ENCODE results near the gene KYAT1.
"Not testable (repeated sequence)": the region's sequence is repeated elsewhere in the genome, so short reads cannot be mapped to it uniquely, and the experiment has no call there.

Gene KYAT1

GRCh38 chr9:128809831-128810230 lies 71.9 kb downstream of the KYAT1 start:
- no peak for FAIRE-seq

GRCh38 chr9:128809036-128809599 lies 72.6 kb downstream of the KYAT1 start:
- no peak for FAIRE-seq

GRCh38 chr9:128808543-128808942 lies 73.2 kb downstream of the KYAT1 start:
- no peak for FAIRE-seq

- FAIRE-seq: no peak
These were observed 73.9 kb downstream of the KYAT1 start for GRCh38 chr9:128807827-128808226.

- FAIRE-seq: no peak
These were observed 76.1 kb downstream of the KYAT1 start for GRCh38 chr9:128805661-128806060.

- FAIRE-seq: no peak
These were observed 79.3 kb downstream of the KYAT1 start for GRCh38 chr9:128802482-128802881.

GRCh38 chr9:128800061-128800460 lies 81.7 kb downstream of the KYAT1 start:
- FAIRE-seq: no peak

GRCh38 chr9:128798896-128799295 lies 82.9 kb downstream of the KYAT1 start:
- FAIRE-seq: no peak

GRCh38 chr9:128794961-128795360 lies 86.8 kb downstream of the KYAT1 start:
- not testable (repeated sequence) for FAIRE-seq

GRCh38 chr9:128792978-128793686 lies 88.6 kb downstream of the KYAT1 start:
- FAIRE-seq: no peak

- FAIRE-seq: no peak
These were observed 89.6 kb downstream of the KYAT1 start for GRCh38 chr9:128792134-128792533.

GRCh38 chr9:128790536-128790935 lies 91.2 kb downstream of the KYAT1 start:
- FAIRE-seq: no peak

GRCh38 chr9:128788445-128788844 lies 93.3 kb downstream of the KYAT1 start:
- FAIRE-seq: no peak

- no peak for FAIRE-seq
These were observed 94.1 kb downstream of the KYAT1 start for GRCh38 chr9:128787659-128788058.

GRCh38 chr9:128786681-128787601 lies 94.8 kb downstream of the KYAT1 start, which contains the start of gene TBC1D13:
TSS of gene TBC1D13 (plus strand) at chr9:128787253. CDS start at chr9:128787354, 101 bp downstream.
- FAIRE-seq: no peak

GRCh38 chr9:128785427-128785826 lies 96.3 kb downstream of the KYAT1 start:
- no peak for FAIRE-seq

Measured in islet of Langerhans (tissue), 1 donor.